ENCODE measurements around the gene ST6GALNAC3.

Gene ST6GALNAC3

DNA sequence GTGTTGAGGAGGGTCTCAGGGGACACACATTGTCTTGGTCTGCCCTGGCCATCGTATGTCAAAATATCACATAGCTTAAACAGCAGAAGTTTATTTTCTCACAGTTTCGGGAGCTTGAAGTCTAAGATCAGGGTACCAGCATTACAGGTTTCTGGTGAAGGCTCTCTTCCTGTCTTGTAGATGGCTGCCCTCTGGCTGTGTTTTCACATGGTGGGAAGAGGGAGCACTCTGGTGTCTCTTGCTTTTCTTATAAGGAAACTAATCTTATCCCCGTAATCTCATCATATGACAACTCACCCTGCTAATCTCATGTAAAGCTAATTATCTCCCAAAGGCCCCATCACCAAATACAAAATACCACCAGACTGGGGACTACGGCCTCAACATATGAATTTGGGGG lies 545.8 kb downstream of the ST6GALNAC3 start:
- no peak for DNase-seq (ENCODE audit: low read depth)
- H3K4me3 ChIP-seq (ENCODE audit: control insufficient read depth, low read depth, low read length) = no peak overlapping the region
- TF ChIP-seq CTCF (IDR thresholded peaks at IDR 0.05; ENCODE audit: control insufficient read depth, insufficient read depth, low read depth, low read length, missing control alignments) = no peak

DNA sequence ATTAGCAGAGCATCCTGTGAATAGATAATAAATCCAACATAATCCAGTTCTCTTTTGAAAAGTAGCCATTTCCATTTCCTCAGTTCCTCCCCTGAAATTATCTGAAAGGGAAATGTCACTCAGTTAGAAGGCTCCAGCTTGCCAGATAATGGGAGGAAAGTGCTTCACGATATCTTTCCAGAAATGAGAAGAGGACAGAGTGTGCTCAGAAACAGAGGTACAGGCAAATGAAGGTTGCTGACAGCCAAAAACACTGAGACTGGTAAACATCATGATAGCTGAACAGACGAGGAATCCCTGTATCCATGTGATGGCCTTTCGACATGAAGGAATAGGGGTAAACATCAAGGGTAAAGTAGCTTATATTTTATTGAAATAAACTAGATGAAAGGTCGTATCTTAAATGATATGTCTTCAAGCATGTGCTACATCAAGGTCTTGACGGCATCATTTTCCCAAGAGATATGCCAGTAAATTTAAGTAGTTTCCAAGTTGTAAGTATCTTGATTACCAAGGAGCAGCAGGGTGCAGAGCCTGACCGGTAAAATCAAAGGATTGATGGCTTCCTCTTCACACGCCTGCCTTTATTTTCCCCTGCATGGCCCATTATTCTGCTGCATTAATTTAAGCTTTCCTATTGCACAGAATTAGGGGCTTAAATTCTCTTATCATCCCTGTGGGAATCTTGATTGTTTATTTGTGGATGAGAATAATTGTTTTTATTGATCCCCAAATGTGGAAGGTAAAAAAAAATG lies 548.4 kb downstream of the ST6GALNAC3 start:
- DNase-seq (ENCODE audit: low read depth) = no peak
- no peak overlapping the region for H3K4me3 ChIP-seq (ENCODE audit: control insufficient read depth, low read depth, low read length)
- TF ChIP-seq CTCF (IDR thresholded peaks at IDR 0.05; ENCODE audit: control insufficient read depth, insufficient read depth, low read depth, low read length, missing control alignments) = no peak

DNA sequence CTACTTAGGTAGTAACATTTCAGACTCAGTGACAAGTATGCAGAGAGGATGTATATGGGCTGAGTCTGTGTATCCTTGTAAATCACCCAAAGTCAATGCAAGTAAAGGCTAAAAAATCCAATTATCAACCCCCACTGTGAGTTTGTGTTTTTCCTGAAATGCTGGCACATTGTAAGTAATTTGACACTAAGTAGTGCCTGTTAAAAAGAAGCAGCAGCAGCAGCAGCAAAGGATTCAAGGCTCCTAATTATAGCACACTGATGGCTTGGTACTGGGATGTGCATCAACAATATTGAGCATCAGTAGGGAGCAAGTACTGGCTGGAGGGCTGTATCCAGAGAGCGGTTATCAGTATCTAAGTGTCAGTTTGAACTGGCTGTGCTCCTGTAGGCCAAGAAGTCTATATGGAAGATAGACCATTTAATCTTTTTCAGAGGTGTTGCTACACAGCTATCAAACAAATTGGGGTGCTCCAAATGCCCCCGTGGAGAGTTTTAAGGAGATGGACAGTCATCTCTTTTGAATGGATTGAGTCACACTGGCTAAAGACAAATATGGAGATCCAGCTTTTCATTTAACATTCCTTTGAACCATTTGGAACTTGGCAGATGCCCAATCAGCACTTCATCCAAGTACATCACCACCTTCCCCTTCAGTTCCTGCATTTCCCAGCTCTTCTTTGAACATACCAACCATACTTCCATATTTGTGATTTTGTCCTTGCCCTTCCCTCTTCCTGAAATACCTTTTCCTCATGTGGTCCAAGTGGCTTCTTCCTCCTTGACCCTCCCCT lies 551.5 kb downstream of the ST6GALNAC3 start:
- DNase-seq (ENCODE audit: low read depth) = no peak
- H3K4me3 ChIP-seq (ENCODE audit: control insufficient read depth, low read depth, low read length) = no peak overlapping the region
- TF ChIP-seq CTCF (IDR thresholded peaks at IDR 0.05; ENCODE audit: control insufficient read depth, insufficient read depth, low read depth, low read length, missing control alignments) = no peak

DNA sequence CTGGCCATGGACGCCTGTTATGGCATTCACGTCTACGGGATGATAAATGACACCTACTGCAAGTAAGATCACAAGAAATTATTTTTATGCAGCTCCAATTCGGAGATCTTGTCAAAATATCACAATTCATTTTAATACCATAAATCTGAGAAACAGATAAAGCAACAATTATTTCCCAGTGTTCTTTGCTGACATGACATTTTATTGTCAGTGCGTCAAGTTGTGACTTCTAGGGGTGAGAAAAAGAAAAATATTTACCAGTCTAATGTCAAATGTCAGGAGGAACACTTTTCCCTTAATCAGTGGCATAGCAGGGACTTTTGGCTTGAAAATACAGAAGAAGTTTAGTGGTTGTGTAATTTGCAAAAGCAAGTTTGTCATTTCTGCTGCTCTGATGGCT lies 553.0 kb downstream of the ST6GALNAC3 start:
- TF ChIP-seq CTCF (IDR thresholded peaks at IDR 0.05; ENCODE audit: control insufficient read depth, insufficient read depth, low read depth, low read length, missing control alignments) = no peak
- DNase-seq (ENCODE audit: low read depth) = no peak
- H3K4me3 ChIP-seq (ENCODE audit: control insufficient read depth, low read depth, low read length) = no peak overlapping the region

- DNase-seq (ENCODE audit: low read depth) = no peak
- H3K4me3 ChIP-seq (ENCODE audit: control insufficient read depth, low read depth, low read length) = no peak overlapping the region
- no peak for TF ChIP-seq CTCF (IDR thresholded peaks at IDR 0.05; ENCODE audit: control insufficient read depth, insufficient read depth, low read depth, low read length, missing control alignments)
These were observed 553.4 kb downstream of the ST6GALNAC3 start for GRCh38 chr1:76627901-76628300.

- TF ChIP-seq CTCF (IDR thresholded peaks at IDR 0.05; ENCODE audit: control insufficient read depth, insufficient read depth, low read depth, low read length, missing control alignments) = no peak
These were observed 557.6 kb downstream of the ST6GALNAC3 start for GRCh38 chr1:76632136-76632535.

More at GRCh38 chr1:76632136-76632535, 557.6 kb downstream of the ST6GALNAC3 start:
- no peak for DNase-seq (ENCODE audit: low read depth)
- no peak overlapping the region for H3K4me3 ChIP-seq (ENCODE audit: control insufficient read depth, low read depth, low read length)
